B cell (primary cell): Measurements from ENCODE around the gene BORA. TPM values are rescaled to one million over a fixed set of nuclear protein-coding genes. Genes with fewer than 3 reads are reported as not detected.

ENCODE experiments used
- ATAC-seq: fragments of 200-7000 bp; cut with Tn5 transposase; one replicate; pipeline ENCODE4 v1.10.0; 2021; ENCODE audit warnings: low read depth, mild to moderate bottlenecking, moderate number of reproducible peaks, moderate library complexity
- CTCF ChIA-PET: fragments of 350-600 bp; sonication (Branson Sonifier 250); formaldehyde crosslinking; loops from one replicate; lab custom pipeline; 2021; ENCODE audit warnings: antibody characterized with exemption, inconsistent platforms; lab: Charles Lee
- POLR2A ChIA-PET: fragments of 350-600 bp; sonication (Branson Sonifier 250); formaldehyde crosslinking; loops from one replicate; lab custom pipeline; 2021; ENCODE audit warnings: antibody characterized with exemption; lab: Charles Lee
- DNase-seq: peaks from one replicate; pipeline ENCODE4 v3.0.0; 2013
- H2AFZ ChIP-seq: 2 replicates; pipeline ENCODE4 v1.6.1; 2012; ENCODE audit warnings: mild to moderate bottlenecking, low read depth, low read length; ENCODE audit not compliant: insufficient read depth, poor library complexity, severe bottlenecking
- H3K27ac ChIP-seq, 2 donors: 1 replicate in 1 of 2; 2 replicates in 1 of 2; pipeline ENCODE4 v1.5.1; 2012 to 2013; ENCODE audit warnings: low read length in 2 of 2, mild to moderate bottlenecking in 2 of 2, moderate library complexity in 1 of 2
- H3K27me3 ChIP-seq, 4 experiments: fragments of 200-600 bp in 1 of 4; sonication (generic) in 1 of 4; replicated peaks in 1 of 4; 1 replicate in 2 of 4; 2 replicates in 2 of 4; pipeline versions ENCODE4 v1.6.1 to v1.7.0; 2013 to 2016; ENCODE audit warnings: low read length in 3 of 4, mild to moderate bottlenecking in 2 of 4, mixed read lengths in 1 of 4, moderate library complexity in 1 of 4; ENCODE audit not compliant: insufficient read depth in 4 of 4, control insufficient read depth in 3 of 4; ENCODE audit errors: control extremely low read depth in 1 of 4
- H3K36me3 ChIP-seq, 2 experiments: replicated peaks in 1 of 2; 1 replicate in 1 of 2; 2 replicates in 1 of 2; pipeline versions ENCODE4 v1.6.1 to v1.7.1; 2013; ENCODE audit warnings: low read length in 1 of 2; ENCODE audit not compliant: insufficient read depth in 2 of 2, control insufficient read depth in 1 of 2; ENCODE audit errors: control extremely low read depth in 1 of 2, extremely low read depth in 1 of 2
- H3K4me1 ChIP-seq, 2 donors: fragments of 200-600 bp in 1 of 2; sonication (generic) in 1 of 2; 1 replicate in 1 of 2; 2 replicates in 1 of 2; pipeline versions ENCODE4 v1.5.1 to v1.6.1; 2013 to 2017; ENCODE audit warnings: low read length in 2 of 2; ENCODE audit not compliant: control insufficient read depth in 2 of 2, insufficient read depth in 2 of 2
- H3K4me2 ChIP-seq: replicated peaks from 2 replicates; pipeline ENCODE3; 2012; ENCODE audit warnings: mild to moderate bottlenecking, low read depth, low read length; ENCODE audit not compliant: poor library complexity, severe bottlenecking
- H3K4me3 ChIP-seq, 5 experiments: fragments of 200-600 bp in 1 of 5; sonication (generic) in 1 of 5; 1 replicate in 3 of 5; 2 replicates in 2 of 5; pipeline versions ENCODE4 v1.5.1 to v1.7.0; 2011 to 2016; ENCODE audit warnings: low read length in 4 of 5, mild to moderate bottlenecking in 4 of 5, low read depth in 2 of 5, control low read depth in 1 of 5, moderate library complexity in 1 of 5; ENCODE audit not compliant: insufficient read depth in 1 of 5; ENCODE audit errors: control extremely low read depth in 1 of 5, extremely low read depth in 1 of 5
- H3K79me2 ChIP-seq: fragments of 200-600 bp; sonication (generic); one replicate; pipeline ENCODE4 v1.6.0; 2016; ENCODE audit warnings: low read length; ENCODE audit not compliant: control insufficient read depth, insufficient read depth
- H3K9ac ChIP-seq: fragments of 200-600 bp; sonication (generic); 2 replicates; pipeline ENCODE4 v1.6.1; 2017; ENCODE audit warnings: mild to moderate bottlenecking, low read length, moderate library complexity
- H3K9me3 ChIP-seq, 3 donors: one replicate each; pipeline versions ENCODE4 v1.6.1 to v1.7.1; 2013; ENCODE audit warnings: low read length in 2 of 3; ENCODE audit not compliant: control insufficient read depth in 2 of 3, insufficient read depth in 1 of 3; ENCODE audit errors: control extremely low read depth in 1 of 3
- H4K20me1 ChIP-seq: 2 replicates; pipeline ENCODE4 v1.6.0; 2012; ENCODE audit warnings: mild to moderate bottlenecking, low read length; ENCODE audit not compliant: insufficient read depth, control insufficient read depth, poor library complexity, severe bottlenecking
- H3K27ac Mint-ChIP-seq: one replicate; pipeline ENCODE4 v1.8.0; 2021; ENCODE audit warnings: mixed read lengths
- H3K27me3 Mint-ChIP-seq: one replicate; pipeline ENCODE4 v1.8.0; 2021; ENCODE audit warnings: mixed read lengths
- H3K4me1 Mint-ChIP-seq: one replicate; pipeline ENCODE4 v1.8.0; 2021; ENCODE audit warnings: mixed read lengths
- H3K4me3 Mint-ChIP-seq: one replicate; pipeline ENCODE4 v1.8.0; 2021; ENCODE audit warnings: mixed read lengths
- H3K9me3 Mint-ChIP-seq: one replicate; pipeline ENCODE4 v1.8.0; 2022; ENCODE audit warnings: mixed read lengths; ENCODE audit not compliant: insufficient read depth
- EZH2 ChIP-seq: IDR thresholded peaks from 2 replicates; pipeline ENCODE4 v1.6.1; 2012; ENCODE audit warnings: borderline replicate concordance, low read depth, mild to moderate bottlenecking, moderate library complexity, low read length; ENCODE audit not compliant: insufficient read depth, poor library complexity, severe bottlenecking
- WGBS: methylation state at CpG from one replicate; pipeline ENCODE4 v1.1.5; 2013; ENCODE audit warnings: missing lambda C conversion rate; ENCODE audit not compliant: insufficient coverage; 5-methylcytosine and 5-hydroxymethylcytosine counted together
- intact Hi-C: fragments of 100-400 bp; cut with micrococcal nuclease; formaldehyde crosslinking; loops from one replicate; pipeline ENCODE4 v1.10.0; 2022
- polyA plus RNA-seq: library from polyadenylated mRNA; depleted of rRNA; stranded (reverse); fragments of >200 nt; gene quantifications from 2 replicates; pipeline ENCODE4 v1.2.3, GENCODE V29; 2012
- total RNA-seq, 2 donors: library from RNA; stranded (reverse); fragments of 120-200 nt in 1 of 2; gene quantifications; 1 replicate in 1 of 2; 2 replicates in 1 of 2; pipeline versions ENCODE4 v1.2.3 to v1.2.4, GENCODE V29; 2013 to 2022
- TF ChIP-seq, protein P1 (sequence below): fragments of 200-600 bp; IDR thresholded peaks from one replicate; pipeline ENCODE4 v1.8.0; 2022; ENCODE audit warnings: antibody characterized with exemption, mild to moderate bottlenecking

The BORA gene
- total and polyA plus RNA-seq, 2 donors (not counting 1 experiment from before 2014, with no cell fraction given) = 4.8 to 7.2 TPM

GRCh38 chr13:72693832-72694231, 33.9 kb upstream of the BORA start:
- H3K4me1 ChIP-seq = no peaks in the 10 kb centered on the region
- H3K27ac ChIP-seq = no peak overlapping the region
- ChIA-PET CTCF (interaction anchor here (0.7 kb wide), 1 partner anchor 268 kb away, joined by 3 read pairs; no protein-coding TSS in a partner anchor), POLR2A (no interaction called here)
- no peaks in the 10 kb centered on the region for H3K79me2 ChIP-seq
- Mint-ChIP-seq H3K27ac (no peak overlapping the region), H3K4me1 (no peaks in the 10 kb centered on the region), H3K9me3 (no peaks in the 10 kb centered on the region), H3K4me3 (no peak overlapping the region), H3K27me3 (peaks cover 14% of the 10 kb centered on the region)
- no peak for DNase-seq
- no peaks in the 10 kb centered on the region for H4K20me1 ChIP-seq
- no peak overlapping the region for H3K4me3 ChIP-seq
- no peak overlapping the region for H2AFZ ChIP-seq
- intact Hi-C loops = no loop called here
- peaks cover 0 to 10% (median 0%) of the 10 kb centered on the region in 3 donors for H3K9me3 ChIP-seq
- no peak overlapping the region for H3K4me2 ChIP-seq
- no peak for ATAC-seq
- H3K36me3 ChIP-seq = no peaks in the 10 kb centered on the region
- H3K27me3 ChIP-seq = no peaks in the 10 kb centered on the region
- TF ChIP-seq EZH2 = no peak
- TF ChIP-seq, protein P1, sequence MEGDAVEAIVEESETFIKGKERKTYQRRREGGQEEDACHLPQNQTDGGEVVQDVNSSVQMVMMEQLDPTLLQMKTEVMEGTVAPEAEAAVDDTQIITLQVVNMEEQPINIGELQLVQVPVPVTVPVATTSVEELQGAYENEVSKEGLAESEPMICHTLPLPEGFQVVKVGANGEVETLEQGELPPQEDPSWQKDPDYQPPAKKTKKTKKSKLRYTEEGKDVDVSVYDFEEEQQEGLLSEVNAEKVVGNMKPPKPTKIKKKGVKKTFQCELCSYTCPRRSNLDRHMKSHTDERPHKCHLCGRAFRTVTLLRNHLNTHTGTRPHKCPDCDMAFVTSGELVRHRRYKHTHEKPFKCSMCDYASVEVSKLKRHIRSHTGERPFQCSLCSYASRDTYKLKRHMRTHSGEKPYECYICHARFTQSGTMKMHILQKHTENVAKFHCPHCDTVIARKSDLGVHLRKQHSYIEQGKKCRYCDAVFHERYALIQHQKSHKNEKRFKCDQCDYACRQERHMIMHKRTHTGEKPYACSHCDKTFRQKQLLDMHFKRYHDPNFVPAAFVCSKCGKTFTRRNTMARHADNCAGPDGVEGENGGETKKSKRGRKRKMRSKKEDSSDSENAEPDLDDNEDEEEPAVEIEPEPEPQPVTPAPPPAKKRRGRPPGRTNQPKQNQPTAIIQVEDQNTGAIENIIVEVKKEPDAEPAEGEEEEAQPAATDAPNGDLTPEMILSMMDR = no peak
- no CpG with 5 or more reads among the region's 5 CpGs for WGBS
- H3K9ac ChIP-seq = no peak overlapping the region

DNA sequence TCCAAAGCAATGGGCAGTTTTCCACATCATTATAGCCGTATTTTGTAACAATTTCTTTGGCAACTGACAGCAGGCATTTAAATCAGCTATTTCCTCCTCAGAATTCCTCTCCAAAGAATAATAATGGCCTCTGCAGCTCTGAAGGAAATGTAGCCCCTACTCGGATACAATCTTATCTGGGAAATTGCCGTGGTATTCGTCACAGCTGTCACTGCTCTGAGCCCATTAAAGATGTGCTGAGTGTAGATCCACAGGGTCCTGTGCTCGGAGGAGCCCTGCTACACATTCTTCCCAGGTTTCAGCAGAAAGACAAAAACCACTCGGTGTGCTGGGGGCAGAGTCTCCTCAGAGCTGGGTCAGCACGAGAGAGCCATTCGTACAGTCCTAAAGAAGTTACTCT, 33.4 kb upstream of the BORA start:
- ChIA-PET CTCF (no interaction called here), POLR2A (no interaction called here)
- H3K4me2 ChIP-seq = no peak overlapping the region
- H2AFZ ChIP-seq = no peak overlapping the region
- no peak overlapping the region for H3K27ac Mint-ChIP-seq
- H3K9ac ChIP-seq = no peak overlapping the region
- DNase-seq (no peak), ATAC-seq (no peak)
- no peaks in the 10 kb centered on the region for H3K79me2 ChIP-seq
- 98% methylated on average over 7 of the region's 8 CpGs for WGBS
- peaks cover 14% of the 10 kb centered on the region for H3K27me3 Mint-ChIP-seq
- no peaks in the 10 kb centered on the region for H4K20me1 ChIP-seq
- H3K36me3 ChIP-seq = no peaks in the 10 kb centered on the region
- H3K9me3 Mint-ChIP-seq = no peaks in the 10 kb centered on the region
- H3K4me3 ChIP-seq = no peak overlapping the region
- H3K4me1 ChIP-seq = no peaks in the 10 kb centered on the region
- H3K9me3 ChIP-seq = peaks cover 0 to 10% (median 0%) of the 10 kb centered on the region in 3 donors
- TF ChIP-seq, protein P1 = no peak
- no peak for TF ChIP-seq EZH2
- no peaks in the 10 kb centered on the region for H3K27me3 ChIP-seq
- intact Hi-C loops = no loop called here
- H3K4me1 Mint-ChIP-seq = no peaks in the 10 kb centered on the region
- H3K4me3 Mint-ChIP-seq = no peak overlapping the region
- no peak overlapping the region for H3K27ac ChIP-seq
